HG02588 (cell line): Measurements from ENCODE around the gene KAT6B.

Experiments
- ATAC-seq: cut with Tn5 transposase; IDR thresholded peaks from one replicate; pipeline ENCODE4 v1.9.1; 2021; ENCODE audit warnings: mild to moderate bottlenecking, moderate library complexity; ENCODE audit not compliant: unreplicated experiment

Gene KAT6B

DNA sequence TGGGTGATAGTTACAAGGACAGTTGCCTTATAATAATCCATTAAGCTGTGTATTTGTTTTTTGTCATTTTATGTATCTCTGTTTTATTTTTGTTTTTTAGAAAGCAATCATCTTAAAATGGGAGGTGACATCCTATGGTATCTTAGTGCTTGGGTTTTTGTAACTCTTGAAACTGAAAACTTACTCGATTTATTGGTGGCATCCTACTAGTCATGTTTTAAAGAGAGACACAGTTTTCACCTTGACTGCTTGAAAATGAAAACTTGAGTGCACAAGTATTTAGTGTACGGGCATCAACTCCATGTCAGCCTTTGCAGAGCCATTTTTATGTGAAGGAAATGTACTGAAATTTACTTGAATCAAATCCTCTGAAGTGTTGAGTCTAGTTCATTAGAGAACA, 181.2 kb downstream of the KAT6B start:
- no peak for ATAC-seq

GRCh38 chr10:75008952-75009351, 182.6 kb downstream of the KAT6B start:
- ATAC-seq = no peak

GRCh38 chr10:75009426-75009825, 183.0 kb downstream of the KAT6B start:
- ATAC-seq = no peak

DNA sequence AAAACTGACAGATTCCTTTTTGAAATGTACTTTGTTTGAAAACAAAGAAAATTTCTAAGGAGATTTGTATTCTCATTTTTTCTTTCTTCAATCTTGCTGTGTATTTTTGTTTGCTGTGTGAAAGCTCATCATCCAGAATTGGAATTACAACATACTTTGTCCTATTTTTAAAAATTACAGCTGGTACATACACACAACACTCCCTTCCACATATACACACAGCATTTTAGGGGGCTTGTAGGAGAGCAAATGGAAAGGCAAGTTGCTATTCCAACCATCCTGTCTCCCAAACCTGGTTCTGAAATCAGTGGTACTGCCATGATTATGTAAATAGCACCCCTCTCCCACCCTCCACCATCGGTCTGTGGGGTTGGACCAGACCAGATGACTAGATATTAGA, 184.0 kb downstream of the KAT6B start:
- no peak for ATAC-seq

GRCh38 chr10:75011221-75011620, 184.8 kb downstream of the KAT6B start:
- no peak for ATAC-seq

DNA sequence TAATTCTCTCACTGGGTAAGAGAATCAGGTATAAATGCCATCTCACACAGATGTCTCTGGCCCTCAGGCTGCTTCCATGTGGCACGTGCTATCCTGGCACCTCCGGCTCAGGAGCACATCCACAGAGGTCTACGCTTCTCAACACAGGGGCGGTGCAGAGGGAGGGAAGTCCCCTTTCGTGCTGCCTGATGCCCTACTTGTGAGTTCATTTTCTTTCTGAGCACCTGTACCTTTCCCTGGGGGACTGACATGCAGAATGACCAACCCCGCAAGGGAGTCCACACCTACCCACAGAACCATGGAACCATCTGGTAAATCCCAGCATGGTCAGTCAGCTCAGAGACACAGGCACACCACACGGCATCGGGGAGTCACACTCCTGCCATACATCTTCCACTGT, 186.1 kb downstream of the KAT6B start:
- no peak for ATAC-seq

DNA sequence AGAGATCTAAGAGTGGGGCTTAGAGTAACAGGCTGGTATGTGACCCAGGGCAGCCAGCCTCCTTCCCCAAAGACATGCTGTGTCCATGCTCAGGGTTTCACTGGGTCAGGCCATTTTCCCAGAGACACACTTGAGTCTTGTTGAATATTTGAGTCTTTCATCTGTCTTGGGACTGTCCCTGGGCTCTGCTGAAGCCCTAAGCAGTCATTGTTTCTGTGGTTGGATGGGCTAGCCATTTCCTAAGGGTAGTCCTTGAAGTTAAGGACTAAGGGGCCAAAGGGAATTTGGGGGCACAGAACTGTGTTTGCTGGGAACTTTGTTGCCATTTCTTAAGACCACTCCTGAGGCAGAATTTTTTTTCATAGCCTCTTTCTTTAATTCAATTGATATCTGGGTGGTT, 186.6 kb downstream of the KAT6B start:
- ATAC-seq = no peak

DNA sequence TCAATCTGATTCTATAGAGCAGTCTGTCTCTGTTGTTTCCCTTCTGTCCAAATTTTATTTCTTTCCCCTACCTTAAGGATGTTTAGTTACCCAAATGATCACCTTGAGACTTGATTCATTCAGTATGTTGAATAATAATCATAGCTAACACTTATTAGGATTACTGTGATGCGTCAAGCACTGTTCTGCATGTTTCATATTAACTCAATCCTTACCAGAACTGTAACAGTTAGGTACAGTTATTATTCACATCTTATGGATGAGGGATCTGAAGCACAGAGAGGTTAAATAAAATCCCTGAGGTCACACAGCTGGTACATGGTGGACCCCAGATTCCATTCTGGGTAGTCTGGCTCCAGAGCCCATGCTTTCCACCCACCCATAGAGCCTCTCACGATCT, 187.1 kb downstream of the KAT6B start:
- ATAC-seq = no peak

GRCh38 chr10:75014516-75015230, 188.3 kb downstream of the KAT6B start:
- no peak for ATAC-seq

- no peak for ATAC-seq
Observed at GRCh38 chr10:75015442-75015841, 189.0 kb downstream of the KAT6B start.

DNA sequence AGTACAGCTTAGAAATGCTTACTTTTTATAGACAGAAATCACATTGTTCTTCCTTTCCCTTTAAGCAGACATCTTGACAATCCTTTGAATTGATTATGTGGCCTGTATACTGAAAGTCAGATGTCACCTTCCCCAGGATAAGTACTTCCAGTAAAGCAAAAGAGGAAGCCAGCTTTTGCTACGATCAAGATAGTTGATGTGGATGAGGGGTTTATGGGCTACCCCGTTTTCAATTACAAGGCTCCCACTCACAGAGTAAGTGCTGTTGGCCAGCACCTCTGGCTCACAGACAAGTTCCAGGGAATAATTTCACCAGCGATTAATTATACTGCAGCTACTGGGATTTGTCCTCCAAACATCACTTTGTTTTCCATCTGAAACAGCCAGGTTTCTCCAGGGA, 189.9 kb downstream of the KAT6B start:
- no peak for ATAC-seq

DNA sequence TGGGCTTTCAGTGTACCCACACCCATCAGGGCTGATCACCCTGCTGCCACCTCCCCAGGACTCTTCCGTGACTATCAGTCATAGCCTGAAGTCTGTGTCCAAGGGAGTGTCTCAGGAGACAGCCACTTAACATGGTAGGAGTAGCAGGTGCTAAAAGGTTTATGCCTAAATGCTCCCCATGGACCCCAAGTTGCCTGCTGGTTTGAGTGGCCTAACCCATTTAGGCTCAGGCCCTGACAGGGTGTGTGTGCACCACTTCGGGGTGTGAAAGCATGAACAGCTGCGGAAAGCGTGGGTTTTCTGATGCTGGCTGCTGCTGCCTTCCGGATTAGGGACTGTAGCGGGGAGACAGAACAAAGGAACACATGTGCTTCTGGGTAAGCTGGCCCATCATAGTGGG, 191.9 kb downstream of the KAT6B start:
- no peak for ATAC-seq

- no peak for ATAC-seq
Observed at GRCh38 chr10:75018686-75019307, 192.4 kb downstream of the KAT6B start.

DNA sequence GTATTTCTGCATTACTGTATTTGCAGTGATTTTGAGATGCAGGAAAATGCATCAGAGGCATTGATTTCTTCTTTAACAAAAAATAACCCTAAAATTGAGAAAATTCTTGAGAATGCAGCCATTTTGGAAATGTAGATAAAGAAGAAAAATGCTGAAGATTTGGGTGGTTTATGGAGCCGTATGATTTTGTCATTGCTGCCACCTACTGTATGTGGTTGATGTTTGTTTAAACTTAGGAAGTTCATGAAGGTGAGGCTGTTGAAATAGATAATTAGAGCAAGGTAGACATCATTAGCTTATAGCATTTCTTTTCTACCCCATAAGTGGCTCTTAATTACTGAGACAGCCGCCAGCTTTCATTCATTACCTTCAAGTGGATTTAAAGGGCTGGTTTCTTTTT, 193.0 kb downstream of the KAT6B start:
- ATAC-seq = no peak

DNA sequence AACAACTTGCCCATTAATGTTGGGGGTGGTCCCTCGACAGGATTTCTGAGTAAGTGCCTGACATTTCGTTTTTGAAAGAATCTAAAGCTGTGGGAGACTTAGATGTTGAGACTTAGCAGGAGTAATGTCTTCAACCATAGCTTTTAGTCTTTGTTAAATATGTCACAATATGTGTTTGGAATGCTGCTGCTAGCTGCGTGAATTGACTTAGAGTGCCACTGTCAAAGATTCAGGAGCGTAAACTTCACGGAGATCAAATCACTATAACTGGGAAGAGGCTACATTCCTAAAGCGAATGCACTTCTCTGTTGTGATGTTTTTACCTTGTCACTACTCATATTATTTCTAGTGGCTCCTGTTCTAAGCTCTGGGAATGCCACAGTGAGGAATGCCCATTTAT, 193.8 kb downstream of the KAT6B start:
- ATAC-seq = no peak

DNA sequence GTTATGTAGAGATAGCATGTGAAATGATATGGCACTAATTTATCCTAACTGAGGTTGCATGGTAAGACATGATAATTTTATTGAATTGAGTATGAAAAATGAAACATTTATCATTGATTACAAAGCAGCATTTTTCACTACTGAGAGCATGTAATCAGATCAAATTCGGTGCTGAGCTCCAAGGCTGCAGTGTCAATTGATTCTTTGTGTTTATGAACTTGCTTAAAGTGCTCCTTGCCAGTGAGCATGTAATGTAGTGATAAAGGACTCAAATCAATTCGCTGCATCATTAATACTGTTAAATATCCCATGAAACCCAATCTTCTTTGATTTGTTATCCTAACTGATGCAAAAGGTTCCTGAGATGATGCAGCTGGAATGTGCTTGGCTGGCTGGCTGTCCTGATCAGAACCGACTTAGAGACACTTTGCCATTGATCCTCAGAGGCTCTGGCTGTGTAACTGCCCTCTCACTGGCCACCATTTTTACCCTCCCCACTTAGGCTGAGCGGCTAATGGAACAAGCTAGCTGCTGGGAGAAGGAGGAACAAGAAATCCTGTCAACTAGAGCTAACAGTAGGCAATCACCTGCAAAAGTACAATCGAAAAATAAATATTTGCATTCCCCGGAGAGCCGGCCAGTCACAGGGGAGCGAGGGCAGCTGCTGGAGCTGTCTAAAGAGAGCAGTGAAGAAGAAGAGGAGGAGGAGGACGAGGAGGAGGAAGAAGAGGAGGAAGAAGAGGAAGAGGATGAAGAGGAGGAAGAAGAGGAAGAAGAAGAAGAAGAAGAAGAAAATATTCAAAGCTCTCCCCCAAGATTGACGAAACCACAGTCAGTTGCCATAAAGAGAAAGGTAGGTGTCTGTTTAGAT, 195.2 kb downstream of the KAT6B start:
- no peak for ATAC-seq

DNA sequence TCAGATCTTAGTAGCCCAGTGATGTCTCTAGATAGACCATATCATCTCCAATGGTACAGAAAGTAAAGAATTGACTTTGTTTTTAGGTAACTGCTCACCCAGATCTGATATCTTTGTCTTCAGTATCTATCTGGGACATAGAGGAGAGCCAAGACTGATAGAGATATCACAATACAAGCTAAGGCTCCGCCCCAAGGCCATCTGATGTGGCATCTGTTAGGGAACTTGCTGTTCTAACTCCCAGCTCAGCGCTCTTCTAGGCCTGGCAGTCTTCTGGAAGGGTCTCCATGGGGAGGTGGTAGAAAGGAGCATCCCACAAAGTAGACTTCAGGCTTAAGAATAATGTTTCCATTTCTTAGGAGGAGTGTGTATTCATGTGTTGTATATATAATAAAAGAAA, 196.7 kb downstream of the KAT6B start:
- ATAC-seq = no peak

DNA sequence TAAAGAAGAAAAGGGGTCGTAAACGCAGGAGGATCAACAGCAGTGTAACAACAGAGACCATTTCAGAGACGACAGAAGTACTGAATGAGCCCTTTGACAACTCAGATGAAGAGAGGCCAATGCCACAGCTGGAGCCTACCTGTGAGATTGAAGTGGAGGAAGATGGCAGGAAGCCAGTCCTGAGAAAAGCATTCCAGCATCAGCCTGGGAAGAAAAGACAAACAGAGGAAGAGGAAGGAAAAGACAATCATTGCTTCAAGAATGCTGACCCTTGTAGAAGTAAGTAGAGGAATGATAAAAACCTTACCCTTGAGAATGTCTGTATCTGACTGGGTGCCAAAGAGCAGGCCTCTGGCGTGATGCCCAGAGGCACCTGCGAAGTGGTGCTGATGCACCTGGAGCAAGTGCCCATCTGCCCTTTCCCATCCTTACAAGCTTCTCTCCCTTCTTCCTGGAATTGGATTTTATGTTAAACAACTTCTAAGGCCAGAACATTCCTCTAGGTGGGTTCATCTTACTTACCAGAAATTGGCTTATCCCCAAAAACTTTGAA, 198.6 kb downstream of the KAT6B start:
- no peak for ATAC-seq

DNA sequence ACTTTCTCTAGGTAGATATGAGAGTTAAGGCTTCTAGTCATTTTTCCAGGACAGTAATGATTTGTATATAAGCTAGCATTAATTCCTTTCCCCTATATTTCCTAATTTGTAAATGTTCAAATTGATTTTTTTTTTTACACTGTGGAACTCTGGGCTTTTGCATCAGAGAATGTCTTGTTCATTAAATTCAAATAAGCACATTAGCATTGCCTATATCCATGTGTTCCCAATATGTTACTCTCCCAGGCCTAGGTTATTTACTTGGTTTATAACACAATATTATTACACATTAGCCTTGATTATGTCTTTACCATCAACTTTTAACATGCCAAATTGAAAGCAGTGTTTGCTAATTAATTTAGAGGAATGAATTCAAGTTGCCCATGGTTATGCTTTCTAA, 201.6 kb downstream of the KAT6B start:
- ATAC-seq = no peak

GRCh38 chr10:75028748-75029147, 202.3 kb downstream of the KAT6B start:
- ATAC-seq = no peak

DNA sequence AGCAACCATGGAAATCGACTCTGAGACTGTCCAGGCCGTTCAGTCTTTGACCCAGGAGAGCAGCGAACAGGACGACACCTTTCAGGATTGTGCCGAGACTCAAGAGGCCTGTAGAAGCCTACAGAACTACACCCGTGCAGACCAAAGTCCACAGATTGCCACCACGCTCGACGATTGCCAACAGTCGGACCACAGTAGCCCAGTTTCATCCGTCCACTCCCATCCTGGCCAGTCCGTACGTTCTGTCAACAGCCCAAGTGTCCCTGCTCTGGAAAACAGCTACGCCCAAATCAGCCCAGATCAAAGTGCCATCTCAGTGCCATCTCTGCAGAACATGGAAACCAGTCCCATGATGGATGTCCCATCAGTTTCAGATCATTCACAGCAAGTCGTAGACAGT, 203.0 kb downstream of the KAT6B start:
- no peak for ATAC-seq

- ATAC-seq = no peak
Observed at GRCh38 chr10:75029857-75030256, 203.5 kb downstream of the KAT6B start.
